ENCODE results near the gene ARHGAP21.
"Not testable (repeated sequence)": the region's sequence is repeated elsewhere in the genome, so short reads cannot be mapped to it uniquely, and the experiment has no call there.

DNA sequence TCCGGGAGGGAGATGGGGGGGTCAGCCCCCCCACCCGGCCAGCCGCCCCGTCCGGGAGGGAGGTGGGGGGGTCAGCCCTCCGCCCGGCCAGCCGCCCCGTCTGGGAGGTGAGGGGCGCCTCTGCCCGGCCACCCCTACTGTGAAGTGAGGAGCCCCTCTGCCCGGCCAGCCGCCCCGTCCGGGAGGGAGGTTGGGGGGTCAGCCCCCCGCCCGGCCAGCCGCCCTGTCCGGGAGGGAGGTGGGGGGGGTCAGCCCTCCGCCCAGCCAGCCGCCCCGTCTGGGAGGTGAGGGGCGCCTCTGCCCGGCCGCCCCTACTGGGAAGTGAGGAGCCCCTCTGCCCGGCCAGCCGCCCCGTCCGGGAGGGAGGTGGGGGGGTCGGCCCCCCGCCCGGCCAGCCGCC is 67.4 kb downstream of the ARHGAP21 start:
- TF ChIP-seq, protein P1, sequence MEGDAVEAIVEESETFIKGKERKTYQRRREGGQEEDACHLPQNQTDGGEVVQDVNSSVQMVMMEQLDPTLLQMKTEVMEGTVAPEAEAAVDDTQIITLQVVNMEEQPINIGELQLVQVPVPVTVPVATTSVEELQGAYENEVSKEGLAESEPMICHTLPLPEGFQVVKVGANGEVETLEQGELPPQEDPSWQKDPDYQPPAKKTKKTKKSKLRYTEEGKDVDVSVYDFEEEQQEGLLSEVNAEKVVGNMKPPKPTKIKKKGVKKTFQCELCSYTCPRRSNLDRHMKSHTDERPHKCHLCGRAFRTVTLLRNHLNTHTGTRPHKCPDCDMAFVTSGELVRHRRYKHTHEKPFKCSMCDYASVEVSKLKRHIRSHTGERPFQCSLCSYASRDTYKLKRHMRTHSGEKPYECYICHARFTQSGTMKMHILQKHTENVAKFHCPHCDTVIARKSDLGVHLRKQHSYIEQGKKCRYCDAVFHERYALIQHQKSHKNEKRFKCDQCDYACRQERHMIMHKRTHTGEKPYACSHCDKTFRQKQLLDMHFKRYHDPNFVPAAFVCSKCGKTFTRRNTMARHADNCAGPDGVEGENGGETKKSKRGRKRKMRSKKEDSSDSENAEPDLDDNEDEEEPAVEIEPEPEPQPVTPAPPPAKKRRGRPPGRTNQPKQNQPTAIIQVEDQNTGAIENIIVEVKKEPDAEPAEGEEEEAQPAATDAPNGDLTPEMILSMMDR (IDR thresholded peaks at IDR 0.05): not testable (repeated sequence)
- TF ChIP-seq POLR2A (IDR thresholded peaks at IDR 0.05): not testable (repeated sequence)

Data from thyroid gland (tissue), 4 donors.